ENCODE results near the gene CDAN1.
A peak's percentile ranks its signal among the peaks of the same experiment; 100 is the strongest.
"Not testable (repeated sequence)": the region's sequence is repeated elsewhere in the genome, so short reads cannot be mapped to it uniquely, and the experiment has no call there.

Gene CDAN1

DNA sequence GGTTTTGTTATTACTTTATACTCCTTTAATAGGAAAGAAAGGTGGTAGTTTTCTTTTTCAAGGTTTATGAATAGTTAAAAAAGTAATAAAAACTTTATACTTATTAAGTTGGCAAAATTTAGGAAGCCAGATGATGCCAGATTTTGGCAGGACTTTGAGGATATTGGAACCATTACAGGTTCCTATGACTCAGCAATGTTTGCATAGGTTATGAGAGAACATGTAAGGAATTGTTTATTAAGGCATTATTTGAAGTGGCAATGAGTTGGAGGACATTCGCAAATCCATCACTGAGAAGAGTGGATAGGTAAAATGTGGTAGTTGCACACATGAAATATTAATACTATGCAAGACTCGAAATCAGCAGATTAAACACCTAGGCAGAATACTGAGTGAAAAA, 29.9 kb downstream of the CDAN1 start:
- no peak for DNase-seq

- no peak for DNase-seq
Measured at GRCh38 chr15:42705336-42705735, 31.6 kb downstream of the CDAN1 start.

DNA sequence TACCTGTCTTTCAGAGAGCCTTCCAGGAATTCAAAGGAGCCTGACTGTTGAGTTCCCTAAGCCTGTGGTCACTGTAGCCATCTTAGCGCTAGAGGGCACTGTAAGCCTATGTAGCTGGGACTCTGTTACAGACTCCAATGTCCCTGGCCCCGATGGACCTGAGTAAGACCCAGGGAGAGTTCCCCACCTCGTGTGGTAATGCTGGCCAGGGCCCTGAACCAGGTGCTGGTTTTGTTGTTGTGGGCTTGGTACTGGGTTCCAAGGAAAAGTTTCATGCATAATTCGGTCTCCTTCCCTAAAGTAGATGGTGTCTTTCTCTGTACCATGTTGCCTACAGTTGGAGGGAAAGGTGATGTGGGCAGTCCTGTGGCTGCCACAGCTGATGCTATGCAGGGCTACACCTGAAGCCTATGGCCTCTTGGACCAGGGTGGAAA, 32.4 kb downstream of the CDAN1 start:
- DNase-seq: peak; percentile 59 to 72

- DNase-seq: no peak
Measured at GRCh38 chr15:42696626-42697025, 40.3 kb downstream of the CDAN1 start.

DNA sequence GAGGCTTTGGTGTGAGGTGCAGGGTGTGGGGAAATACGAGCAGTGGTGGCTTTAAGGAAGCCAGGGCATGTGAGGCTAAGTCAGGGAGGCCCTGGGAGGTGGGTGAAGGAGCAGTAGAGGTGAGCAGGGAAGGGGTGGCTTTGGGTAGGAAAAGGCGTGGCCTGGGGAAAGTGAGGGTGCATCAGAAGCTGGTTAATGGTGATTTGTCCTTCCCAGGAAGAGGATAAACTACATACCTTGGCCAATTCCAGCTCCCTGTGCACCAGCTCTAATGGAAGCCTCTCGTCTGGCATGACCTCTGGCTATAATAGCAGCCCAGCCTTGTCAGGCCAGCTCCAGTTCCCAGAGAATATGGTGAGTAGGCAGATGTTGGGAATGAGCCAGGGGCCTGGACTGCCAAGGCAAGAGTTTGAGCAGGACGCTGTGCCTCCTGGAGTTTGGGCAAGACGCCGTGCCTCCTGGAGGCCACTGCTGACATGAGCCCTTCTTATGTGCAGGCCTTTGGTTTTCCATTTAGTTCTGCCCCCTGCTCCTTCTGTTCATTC, 41.3 kb downstream of the CDAN1 start:
- no peak for DNase-seq

- no peak for DNase-seq
Measured at GRCh38 chr15:42694398-42694797, 42.5 kb downstream of the CDAN1 start.

GRCh38 chr15:42693942-42694341, 43.0 kb downstream of the CDAN1 start:
- DNase-seq: no peak

- no peak for DNase-seq
Measured at GRCh38 chr15:42693496-42693895, 43.4 kb downstream of the CDAN1 start.

- DNase-seq: no peak
Measured at GRCh38 chr15:42692997-42693396, 43.9 kb downstream of the CDAN1 start.

- no peak for DNase-seq
Measured at GRCh38 chr15:42692536-42692935, 44.4 kb downstream of the CDAN1 start.

- no peak for DNase-seq
Measured at GRCh38 chr15:42691770-42692169, 45.2 kb downstream of the CDAN1 start.

- DNase-seq: no peak
Measured at GRCh38 chr15:42691308-42691707, 45.6 kb downstream of the CDAN1 start.

DNA sequence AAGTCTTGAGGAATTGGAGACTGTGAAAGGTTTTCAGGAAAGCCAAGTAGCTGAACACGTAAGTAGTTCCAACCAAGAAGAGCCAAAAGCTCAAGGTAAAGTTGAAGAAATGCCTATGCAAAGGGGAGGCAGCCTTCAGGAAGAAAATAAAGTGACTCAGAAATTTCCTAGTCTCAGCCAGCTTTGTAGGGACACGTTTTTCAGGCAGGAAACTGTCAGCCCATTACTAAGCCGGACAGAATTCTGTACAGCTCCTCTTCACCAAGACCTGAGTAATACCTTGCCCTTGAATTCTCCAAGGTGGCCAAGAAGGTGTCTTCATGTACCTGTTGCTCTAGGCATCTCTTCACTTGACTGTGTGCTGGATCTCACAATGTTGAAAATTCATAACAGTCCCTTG, 48.6 kb downstream of the CDAN1 start:
- DNase-seq: no peak

GRCh38 chr15:42687740-42688139, 49.2 kb downstream of the CDAN1 start:
- DNase-seq: no peak

- no peak for DNase-seq
Measured at GRCh38 chr15:42686281-42686680, 50.6 kb downstream of the CDAN1 start.

- DNase-seq: no peak
Measured at GRCh38 chr15:42681119-42681518, 55.8 kb downstream of the CDAN1 start.

DNA sequence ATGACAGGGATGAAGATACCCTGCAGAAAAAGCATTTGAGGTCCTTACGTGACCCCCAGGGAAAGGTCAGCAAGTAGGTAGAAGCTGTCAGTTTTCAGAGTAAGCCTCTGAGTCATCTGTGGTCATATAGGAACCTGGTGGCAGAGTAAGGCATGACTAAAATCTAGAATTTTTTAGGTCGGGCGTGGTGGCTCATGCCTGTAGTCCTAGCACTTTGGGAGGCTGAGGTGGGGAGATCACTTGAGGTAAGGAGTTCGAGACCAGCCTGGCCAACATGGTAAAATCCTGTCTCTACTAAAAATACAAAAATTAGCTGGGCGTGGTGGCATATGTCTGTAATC, 56.8 kb downstream of the CDAN1 start:
- not testable (repeated sequence) for DNase-seq

DNA sequence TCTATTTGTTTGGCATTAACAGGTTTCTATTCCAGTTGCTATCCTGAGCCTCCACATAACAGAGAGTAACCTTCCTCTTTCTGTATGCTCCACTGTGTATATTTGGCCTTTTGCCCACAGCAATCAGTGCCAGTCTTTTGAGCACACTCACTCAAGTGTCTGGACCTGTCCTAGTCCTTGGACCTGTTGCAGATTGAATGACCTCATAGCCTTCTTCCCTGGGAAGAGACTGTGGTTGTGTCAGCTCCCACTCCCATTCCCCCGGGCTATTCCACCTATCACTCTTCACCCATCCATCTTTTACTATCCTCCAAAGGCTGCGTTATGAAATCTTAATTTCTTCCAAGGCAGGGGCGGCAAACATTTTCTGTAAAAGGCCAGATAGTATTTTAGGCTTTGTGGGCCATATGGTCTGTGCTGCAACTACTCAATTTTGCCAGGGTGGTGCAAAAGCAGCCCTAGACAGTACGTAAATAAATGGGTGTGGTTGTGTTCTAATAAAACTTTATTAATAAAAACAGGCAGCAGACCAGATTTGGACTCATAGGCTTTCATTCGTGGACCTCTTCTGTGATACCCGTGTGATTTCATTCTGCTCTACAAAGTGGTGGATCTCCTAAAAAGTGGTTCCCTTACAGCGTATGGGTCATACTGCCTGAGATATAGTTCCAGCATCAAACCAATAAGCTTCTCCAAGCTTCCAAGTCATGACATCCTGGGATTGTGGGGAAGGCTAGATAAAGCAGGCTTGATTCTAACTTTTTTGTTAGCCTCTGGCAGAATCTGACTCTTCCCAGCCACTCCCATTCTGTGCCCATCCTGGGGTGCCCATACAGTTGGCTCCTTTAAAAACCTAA, 57.4 kb downstream of the CDAN1 start:
- no peak for DNase-seq

GRCh38 chr15:42675021-42675420, 61.9 kb downstream of the CDAN1 start:
- DNase-seq: no peak

DNA sequence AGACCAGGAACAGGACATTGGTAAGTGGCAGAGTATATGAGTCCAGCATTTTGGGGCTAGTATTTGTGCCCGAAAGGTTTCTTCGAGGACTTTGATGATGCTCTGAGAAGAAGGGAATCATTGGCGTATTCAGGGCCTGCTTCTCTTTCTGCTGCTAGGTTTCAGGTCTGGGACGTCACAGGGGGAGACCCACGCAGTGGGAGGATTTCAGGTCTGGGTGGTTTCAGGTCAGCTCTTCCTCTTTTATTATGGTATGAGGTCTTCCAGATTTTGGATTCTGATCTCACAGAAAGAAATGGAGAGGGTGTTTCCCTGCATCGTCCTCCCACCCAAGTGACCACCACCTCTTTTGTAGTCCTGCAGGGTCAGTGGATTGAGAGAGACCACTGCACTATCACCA, 62.5 kb downstream of the CDAN1 start:
- DNase-seq: no peak
